Activated naive CD4-positive, alpha-beta T cell treated with anti-CD3 and anti-CD28 coated beads, Interleukin-2, amount 50 U/mL, for 16 hours (primary cell): ENCODE results near the gene RAB3C.
"Not testable (repeated sequence)": the region's sequence is repeated elsewhere in the genome, so short reads cannot be mapped to it uniquely, and the experiment has no call there.

Source experiments
- DNase-seq: peaks from one replicate; pipeline ENCODE4 v3.0.0-alpha.2; 2020

RAB3C gene

DNA sequence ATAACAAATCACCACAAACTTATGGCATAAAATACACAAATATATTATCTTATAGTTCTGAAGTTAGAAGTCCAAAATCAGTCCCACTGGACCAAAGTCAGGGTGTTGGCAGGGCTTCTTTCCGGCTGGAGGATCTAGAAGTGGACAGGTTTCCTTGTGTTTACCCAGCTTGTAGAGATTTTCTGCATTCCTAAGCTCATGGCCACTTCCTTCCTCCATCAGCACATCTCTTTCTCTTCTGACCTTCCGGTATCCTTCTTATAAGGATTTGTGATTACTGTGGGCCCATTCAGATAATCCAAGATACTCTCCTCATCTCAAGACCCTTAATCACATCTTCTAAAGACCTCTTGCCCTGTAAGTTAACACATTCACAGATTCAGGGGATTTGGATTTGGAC, 97.6 kb downstream of the RAB3C start:
- DNase-seq, result no peak

DNA sequence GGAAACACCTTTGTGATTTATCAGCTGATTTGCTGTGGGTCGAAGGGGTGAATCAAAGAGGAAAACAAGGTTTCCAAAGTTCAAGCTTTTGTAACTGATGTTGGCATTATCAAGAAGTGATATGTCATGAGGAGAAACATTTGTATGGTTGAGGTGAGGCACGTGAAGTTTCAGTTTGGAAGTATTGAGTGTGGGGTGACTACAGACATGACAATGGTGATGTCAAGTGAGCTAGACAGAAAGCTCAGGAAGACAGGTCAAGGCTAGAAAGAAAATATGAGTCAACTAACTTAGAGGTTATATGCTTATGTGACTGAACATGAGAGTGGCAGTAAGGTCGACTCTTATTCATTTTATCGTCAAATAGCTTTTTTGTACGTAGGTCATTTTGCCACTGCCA, 99.1 kb downstream of the RAB3C start:
- no peak for DNase-seq

DNA sequence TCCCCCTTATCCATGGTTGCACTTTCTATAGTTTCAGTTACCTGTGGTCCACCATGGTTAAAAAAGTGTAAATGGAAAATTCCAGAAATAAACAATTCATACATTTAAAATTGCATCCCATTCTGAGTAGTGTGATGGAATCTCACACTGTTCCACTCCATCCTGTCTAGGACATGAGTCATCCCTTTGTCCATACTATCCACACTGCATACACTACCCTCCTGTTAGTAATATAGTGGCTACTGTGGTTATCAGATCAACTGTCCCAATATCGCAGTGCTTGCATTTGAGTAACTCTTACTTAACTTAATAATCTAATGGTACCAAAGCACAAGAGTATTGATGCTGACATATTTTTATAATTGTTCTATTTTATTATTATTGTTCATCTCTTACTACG, 100.7 kb downstream of the RAB3C start:
- no peak for DNase-seq

DNA sequence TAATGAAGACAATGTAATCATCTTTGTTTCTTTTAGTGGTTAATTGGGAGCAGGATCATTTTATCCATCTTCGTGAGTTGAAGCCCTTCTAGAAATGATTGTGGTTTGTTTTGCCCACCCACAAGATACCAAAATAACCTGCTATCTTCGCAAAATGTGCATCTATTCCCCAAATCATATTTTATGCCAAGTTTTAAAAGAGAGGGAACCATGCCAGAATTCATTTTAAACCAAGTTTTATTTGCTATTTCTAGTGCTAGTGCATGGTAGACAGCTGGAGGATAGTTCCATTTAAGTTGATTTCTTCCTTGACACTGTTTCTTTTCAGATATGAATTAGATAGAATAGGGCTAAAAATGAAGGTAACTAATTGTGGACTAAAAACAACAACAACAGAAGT, 104.2 kb downstream of the RAB3C start:
- no peak for DNase-seq

DNA sequence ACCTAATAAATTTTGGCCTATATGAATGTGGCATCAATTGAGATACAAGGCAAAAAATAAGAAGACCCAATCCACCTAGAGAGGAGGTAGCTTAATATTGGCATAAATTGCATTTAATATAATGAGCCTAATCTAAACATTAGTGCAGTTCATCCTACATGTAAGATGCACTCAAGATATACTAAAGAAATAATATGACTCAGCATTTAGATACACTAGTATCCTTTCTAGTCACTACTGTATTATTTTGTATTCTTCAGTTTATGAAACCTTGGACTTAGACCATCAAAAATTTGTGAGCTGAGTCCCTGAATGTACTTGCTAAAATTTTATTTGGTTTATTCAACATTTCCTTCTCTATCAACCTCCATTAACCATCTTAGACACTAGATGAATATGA, 104.7 kb downstream of the RAB3C start:
- DNase-seq, result no peak

DNA sequence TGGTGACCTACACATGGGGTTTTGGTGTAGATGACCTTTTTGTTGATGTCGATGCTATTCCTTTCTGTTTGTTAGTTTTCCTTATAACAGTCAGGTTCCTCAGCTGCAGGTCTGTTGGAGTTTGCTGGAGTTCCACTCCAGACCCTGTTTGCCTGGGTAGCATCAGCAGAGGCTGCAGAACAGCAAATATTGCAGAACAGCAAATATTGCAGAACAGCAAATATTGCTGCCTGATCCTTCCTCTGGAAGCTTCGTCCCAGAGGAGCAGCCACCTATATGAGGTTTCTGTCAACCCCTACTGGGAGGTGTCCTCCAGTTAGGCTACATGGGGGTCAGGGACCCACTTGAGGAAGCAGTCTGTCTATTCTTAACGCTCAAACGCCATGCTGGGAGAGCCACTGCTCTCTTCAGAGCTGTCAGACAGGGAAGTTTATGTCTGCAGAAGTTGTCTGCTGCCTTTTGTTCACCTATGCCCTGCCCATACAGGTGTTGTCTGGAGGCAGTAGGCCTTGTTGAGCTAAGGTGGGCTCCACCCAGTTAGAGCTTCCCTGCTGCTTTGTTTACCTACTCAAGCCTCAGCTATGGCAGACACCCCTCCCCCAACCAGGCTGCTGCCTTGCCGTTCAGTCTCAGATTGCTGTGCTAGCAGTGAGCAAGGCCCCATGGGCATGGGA, 116.3 kb downstream of the RAB3C start:
- DNase-seq, result not testable (repeated sequence)

DNA sequence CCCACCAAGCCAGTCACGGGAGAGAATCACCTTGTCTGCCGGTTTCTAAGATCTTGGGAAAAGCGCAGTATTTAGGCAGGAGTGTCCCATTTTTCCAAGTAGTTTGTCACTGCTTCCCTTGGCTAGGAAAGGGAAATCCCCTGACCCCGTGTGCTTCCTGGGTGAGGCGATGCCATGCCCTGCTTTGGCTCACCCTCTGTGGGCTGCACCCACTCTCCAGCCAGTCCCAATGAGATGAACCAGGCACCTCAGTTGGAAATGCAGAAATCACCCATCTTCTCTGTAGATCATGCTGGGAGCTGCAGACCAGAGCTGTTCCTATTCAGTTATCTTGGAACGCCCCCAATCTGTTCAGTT, 116.9 kb downstream of the RAB3C start:
- DNase-seq, result no peak

DNA sequence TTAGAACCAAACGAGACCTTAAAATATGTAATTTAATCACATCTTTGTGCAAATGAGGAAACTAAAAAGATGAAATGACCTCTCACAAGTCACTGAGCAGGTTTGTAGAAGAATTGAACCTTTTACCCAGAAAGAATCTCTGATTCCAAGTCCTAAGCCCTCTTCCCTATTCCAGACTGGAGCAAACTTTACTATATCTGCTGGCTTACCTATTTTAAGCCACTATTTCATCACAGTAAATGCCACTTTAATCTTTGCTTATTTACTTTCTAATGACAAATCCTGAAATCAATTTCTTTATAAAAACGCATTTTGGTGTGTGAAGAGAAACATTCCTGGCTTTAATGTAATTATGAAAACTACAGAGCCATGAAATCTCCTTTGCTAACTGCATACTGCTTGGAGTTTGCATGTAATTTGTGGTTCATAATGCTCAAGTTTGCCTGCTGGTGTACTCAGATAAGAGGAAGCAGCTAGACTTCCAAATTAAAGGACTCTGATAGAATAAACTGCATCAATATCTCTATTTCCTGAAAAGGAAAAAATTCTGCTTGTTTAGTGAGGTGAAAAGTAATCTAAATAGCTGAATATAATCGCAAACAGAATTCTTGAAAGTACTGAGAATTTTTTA, 121.2 kb downstream of the RAB3C start:
- DNase-seq, result no peak

DNA sequence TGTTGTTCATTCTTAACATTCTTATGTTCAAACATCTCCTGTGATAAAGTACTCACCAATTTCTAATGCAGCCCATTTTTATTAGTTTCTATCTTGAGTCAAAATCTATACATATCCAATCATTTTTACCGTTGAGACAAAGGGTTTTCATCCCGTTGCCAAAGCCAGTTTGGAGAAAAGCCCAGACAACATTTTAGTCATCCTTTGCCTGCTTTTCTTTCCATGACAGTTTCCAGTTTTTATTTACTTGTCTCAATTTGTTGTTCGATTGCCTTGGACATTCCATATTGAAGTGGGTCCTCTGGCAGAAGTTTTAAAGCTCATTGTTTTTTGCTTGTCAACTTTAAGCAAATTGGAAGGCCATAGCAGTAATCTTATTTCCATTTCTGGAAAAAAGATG, 123.9 kb downstream of the RAB3C start:
- no peak for DNase-seq

DNA sequence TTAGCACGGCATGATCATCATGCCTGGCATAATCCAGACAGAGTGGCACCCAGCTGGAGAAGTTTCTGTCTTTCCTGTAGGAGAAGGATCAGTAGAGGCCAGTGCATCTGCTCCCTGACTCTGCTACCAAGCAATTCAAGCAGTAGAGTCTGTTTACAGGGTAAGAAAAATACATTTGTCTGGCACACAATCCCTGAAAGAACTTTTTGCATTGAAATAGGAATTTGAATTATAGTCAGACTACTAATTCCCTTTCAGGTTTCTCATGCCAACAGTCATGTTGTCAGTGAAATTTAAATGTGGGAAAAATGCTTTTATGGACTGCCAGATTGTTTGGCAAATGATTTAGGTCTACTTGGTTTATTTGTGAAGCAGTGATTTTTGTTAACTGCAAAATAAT, 125.6 kb downstream of the RAB3C start:
- DNase-seq, result no peak

DNA sequence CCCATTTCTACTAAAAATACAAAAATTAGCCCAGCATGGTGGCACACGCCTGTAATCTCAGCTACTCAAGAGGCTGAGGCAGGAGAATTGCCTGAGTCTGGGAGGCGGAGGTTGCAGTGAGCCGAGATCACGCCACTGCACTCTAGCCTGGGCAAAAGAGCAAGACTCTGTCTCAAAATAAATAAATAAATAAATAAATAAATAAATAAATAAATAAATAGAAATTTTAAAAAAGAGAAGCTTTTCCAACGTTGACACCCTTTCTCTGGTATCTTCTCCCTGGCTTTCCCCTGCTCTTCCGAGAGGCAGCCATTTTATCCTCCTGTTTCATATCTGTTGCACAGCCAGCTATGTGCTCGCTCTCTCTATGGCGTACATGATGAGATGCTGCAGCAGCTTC, 127.5 kb downstream of the RAB3C start:
- not testable (repeated sequence) for DNase-seq

DNA sequence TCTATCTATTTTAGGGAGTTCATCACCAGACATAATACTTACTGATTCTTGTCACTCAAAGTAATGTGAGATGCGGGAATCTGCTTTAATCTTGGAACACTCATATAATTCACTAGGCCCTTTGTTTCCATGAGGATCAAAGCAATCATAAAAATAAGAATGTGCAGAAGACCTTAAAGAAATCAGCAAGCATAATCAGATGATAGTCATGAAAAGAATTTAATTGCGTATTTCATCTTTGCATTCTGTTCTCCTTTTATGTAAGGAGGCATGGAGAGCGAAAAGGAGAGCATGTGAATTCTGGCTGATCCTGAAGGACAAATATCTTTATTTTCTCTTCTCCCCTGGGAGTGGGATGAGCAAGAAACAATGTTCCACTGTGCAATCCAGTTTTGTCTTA, 128.0 kb downstream of the RAB3C start:
- no peak for DNase-seq

DNA sequence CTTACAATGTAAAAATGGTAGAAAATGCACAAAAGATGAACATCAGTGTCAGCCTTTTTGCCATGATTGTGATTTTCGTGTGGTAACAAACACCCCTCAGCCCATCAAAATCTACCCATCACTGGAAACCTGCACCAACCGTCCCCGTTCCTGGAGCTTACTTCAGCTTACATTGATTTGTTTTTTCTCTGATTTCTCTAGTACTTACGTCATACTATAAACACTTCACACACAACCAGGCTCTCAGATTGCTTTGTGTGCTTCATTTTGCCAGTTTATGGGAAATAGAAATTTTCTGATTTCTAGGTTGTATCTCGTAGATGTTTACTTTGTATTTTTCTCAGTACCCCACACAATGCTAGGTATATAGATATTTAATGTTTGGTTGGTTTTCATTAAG, 129.1 kb downstream of the RAB3C start:
- DNase-seq, result no peak

DNA sequence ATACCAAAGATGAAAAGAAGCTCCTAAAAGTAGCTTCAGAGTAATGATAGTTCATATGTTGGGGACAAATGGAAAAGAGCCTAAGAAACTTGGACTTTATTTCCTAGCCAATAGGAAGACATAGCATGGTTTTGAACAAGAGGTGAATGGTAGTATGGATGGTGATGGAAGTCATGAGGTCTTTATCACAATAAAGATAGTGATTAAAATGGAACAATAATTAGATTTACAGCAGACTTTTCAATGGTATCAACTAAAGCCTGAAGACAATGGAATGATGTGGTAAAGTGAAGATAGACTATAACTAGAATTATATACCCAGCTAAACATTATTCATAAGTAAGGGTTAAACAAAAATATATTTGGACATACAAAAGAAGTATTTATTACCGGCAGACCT, 131.2 kb downstream of the RAB3C start:
- no peak for DNase-seq

DNA sequence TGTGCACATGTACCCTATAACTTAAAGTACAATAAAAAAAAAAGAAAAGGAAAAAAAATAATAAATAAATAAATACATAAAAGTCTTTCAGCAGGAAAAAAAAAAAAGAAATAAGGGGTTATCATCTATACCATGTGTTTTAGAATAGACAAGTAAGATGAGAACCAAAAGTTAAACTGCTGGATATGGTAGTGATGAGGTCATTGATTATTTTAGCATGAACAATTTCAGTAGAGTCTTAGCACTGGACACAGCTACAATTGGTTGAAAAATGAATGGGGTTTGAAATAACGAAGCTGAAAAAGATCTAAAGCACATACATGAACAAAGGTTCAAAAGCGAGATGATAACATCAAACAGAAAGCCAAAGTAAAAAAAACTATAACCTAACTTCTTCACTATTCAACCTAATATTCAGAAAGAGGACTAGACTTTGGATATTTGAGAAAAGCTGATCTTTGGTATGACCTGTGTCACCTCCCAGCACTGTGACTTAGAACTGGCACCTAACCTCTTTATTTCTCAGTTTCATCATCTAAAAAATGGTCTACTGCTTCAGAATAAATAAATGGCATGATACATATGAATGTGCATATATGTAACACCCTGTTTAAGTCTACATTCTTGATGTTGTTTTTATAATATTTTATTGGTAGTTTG, 133.3 kb downstream of the RAB3C start:
- no peak for DNase-seq

DNA sequence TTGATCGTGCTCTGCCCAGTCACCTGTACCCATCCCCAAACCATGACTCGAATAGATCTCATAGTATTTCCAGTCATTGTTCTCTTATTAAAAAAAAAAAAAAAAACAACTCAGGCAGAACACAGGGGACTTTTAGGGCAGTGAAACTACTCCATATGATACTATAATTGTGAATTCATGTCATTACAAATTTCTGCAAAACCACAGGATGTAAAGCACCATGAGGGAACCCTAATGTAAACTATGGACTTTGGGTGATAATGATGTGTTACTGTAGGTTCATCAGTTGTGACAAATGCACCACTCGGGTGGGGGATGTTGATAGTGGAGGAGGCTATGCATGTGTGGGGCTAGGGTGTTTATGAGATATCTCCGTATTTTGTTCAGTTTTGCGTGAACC, 133.8 kb downstream of the RAB3C start:
- no peak for DNase-seq

DNA sequence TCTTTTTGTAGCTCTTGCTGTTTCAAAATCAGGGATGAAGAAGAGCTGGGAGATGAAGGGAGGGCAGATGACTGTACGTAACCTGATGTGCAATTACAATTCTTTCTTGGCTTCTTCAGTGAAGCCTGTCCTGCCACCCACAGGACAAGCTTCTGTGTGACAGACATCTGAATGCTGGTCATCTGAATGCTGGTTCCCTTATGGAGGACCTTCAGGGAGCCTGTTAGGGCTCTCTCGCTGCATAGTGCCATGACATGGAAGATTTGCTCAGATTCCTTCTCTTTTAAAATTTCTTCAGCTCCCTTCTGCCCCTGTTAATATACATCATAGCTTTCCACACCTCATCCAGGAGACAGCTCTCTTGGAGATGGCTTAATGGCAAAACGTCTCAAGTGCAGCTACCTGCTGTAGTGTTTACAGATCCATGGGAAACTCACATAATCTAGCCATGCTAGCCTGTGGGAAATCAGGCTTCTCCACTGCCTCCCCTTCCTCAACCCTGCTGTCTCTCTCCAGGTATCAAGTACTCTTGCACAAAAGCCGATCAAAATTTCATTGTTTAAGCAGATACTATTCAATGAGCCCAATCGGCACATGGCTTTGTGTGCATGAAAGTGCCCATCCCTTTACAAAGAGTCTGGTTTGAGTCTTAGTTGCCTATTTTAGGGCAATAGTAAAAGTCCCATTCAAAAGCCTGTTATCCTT, 134.6 kb downstream of the RAB3C start:
- DNase-seq, result no peak

DNA sequence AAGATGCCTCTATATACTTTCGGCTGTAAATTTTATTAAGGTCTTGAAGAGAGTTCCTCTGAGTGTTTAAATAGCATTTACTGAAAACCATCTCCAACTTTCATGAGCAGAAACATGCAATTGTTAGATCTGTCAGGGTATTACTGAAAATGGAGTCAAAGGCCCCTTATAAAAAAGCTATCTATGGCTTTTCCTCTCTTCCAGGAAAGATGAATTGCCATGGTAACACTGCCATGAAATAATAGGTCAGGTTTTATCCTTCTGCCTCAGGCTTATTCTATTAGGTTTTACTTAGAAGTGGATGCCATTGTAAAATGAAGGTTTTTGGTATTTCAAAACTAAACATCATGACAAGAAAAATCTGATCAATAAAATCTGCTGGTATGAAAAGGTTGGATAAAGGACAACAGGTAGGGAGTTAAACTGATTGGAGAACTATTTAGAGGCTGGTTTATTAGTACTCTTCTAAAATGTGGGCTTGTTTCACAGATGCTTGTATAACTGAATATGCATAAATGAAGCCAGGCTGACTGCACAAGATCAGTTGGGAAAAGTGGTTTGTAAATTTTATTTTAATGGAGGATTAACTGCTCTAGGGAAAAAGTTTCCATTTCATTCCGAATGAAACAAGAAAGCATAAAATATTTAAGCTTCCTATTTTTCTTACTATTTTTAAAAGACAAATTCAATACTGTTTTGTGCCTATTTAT, 135.5 kb downstream of the RAB3C start:
- DNase-seq, result no peak

DNA sequence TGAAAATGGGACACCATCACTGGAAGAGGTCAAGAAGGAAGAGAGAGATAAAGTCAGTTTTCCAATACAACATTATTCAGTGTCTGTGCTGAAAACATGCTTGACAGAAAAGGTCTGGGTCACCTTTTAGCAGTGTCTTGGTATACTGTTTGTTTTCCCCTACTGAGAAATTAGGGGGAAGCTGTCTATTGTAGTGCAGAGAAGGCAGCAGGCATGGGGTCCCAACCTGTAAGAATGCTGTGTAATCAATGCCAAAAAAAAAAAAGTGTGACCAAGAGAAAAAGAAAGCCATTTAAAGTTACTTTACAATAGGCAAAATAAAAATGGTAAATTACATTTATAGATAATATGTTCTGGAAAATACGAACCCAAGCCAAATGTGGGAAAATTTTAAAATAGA, 139.3 kb downstream of the RAB3C start:
- no peak for DNase-seq

DNA sequence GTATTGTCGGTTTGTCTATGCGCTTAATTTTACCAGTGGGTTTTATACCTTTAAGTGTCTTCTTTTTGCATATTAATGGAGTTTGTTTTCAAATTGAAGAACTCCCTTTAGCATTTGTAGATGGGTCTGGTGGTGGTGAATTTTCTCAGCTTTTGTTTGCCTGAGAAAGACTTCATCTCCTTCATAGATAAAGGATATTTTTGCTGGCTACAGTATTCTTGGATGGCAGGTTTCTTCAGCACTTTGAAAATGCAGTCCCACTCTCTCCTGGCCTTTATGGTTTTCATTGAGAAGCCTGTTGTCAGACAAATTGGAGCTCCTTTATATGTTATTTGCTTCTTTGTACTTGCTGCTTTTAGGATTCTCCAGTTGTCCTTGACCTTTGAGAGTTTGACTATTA, 142.1 kb downstream of the RAB3C start:
- DNase-seq, result no peak

DNA sequence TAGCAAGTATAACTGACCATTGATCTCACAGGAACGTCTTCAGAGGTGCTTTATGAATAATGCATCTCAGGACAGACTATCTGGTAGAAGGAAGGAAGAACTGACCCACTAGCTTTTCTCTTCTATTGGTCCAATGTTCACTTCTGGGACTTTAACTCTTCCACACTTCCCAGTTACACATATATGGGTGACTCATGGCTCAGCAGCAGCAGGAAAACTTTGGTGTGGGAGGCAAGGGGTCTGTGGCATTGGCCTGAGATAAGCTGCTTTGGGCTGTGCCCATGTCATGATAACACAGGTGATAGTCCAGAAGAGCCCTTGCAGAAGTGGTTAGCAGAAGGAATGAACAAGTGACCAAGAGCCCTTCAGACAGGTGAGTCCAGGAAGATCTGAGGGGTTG, 148.8 kb downstream of the RAB3C start:
- DNase-seq, result no peak

DNA sequence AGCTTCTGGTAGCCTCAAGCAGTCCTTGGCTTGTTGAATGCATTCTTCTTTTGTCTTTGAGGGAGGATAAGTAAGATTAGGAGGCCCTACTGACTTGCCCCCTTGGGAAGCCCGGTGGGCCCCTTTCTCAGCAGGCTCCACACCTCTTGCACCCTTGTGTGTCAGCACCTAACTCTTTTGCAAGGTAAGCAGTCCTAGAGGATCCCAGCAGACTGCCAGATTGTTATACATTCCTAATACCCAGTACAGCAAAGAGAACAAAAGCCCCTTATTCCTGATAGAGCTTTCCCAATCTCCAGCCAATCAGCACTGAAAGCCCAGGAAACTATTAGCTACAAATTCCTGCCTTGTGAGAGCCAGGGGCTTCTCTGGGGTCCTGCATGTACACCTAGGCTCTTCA, 152.8 kb downstream of the RAB3C start:
- DNase-seq, result no peak

DNA sequence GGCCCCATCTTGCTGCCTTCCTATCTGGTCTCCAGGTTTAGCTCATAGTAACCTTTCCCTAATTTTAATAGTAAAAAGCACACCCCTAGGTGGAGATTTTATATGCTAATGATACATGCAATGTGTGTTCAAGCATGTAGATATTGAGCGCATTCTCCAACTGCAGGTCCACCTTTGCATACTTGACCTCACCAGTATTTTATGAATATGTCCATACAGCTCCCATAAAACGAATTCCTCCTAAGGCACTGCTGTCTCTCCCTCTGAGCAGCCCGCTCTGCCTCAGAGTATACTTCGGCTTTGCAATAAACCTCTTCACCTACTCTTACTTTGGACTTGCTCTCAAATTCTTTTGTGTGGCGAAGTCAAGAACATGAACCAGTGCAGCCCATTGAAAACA, 153.3 kb downstream of the RAB3C start:
- no peak for DNase-seq
